Right lung (tissue), 10 donors: ENCODE data around the gene DSCAML1. TPM values are rescaled to one million over a fixed set of nuclear protein-coding genes. Genes with fewer than 3 reads are reported as not detected.

Experiments
- DNase-seq, 2 donors: peaks; one replicate each; pipeline ENCODE4 v3.0.0-alpha.2; 2013
- long read RNA-seq, 8 donors: transcript quantifications; one replicate each; lab custom pipeline, GENCODE V29; 2026
- polyA plus RNA-seq, 5 donors: library from polyadenylated mRNA; unstranded; fragments of 120-200 nt; gene quantifications; one replicate each; pipeline versions ENCODE4 v1.2.1 to v1.2.3, GENCODE V29; 2013; ENCODE audit warnings: inconsistent platforms in 1 of 5, low replicate concordance in 1 of 5; ENCODE audit not compliant: insufficient read length in 5 of 5, insufficient read depth in 1 of 5

DSCAML1 gene
- polyA plus RNA-seq, result 1 to 10 TPM in 4 of 5 donors, under 1 TPM in 1; 0.85 to 2.1 (median 1.1) TPM
- long read RNA-seq, donor 1, result 0 reads
- long read RNA-seq, donor 2, result 0 reads
- long read RNA-seq, donor 3, result 0 reads
- long read RNA-seq, donor 4, result 0 reads
- long read RNA-seq, donor 5, result 0 reads
- long read RNA-seq, donor 6, result 0 reads
- long read RNA-seq, donor 7, result 0 reads
- long read RNA-seq, donor 8, result 0 reads

- DNase-seq, result no peak
Measured at GRCh38 chr11:117796872-117797529, at the start of gene DSCAML1. DSCAML1 (minus strand) TSS chr11:117797216; CDS start chr11:117797079, 137 bp downstream.

- DNase-seq, result peak in 1 of 2 donors; percentile 72
Measured at GRCh38 chr11:117843666-117844484, 46.9 kb upstream of the DSCAML1 start.

DNA sequence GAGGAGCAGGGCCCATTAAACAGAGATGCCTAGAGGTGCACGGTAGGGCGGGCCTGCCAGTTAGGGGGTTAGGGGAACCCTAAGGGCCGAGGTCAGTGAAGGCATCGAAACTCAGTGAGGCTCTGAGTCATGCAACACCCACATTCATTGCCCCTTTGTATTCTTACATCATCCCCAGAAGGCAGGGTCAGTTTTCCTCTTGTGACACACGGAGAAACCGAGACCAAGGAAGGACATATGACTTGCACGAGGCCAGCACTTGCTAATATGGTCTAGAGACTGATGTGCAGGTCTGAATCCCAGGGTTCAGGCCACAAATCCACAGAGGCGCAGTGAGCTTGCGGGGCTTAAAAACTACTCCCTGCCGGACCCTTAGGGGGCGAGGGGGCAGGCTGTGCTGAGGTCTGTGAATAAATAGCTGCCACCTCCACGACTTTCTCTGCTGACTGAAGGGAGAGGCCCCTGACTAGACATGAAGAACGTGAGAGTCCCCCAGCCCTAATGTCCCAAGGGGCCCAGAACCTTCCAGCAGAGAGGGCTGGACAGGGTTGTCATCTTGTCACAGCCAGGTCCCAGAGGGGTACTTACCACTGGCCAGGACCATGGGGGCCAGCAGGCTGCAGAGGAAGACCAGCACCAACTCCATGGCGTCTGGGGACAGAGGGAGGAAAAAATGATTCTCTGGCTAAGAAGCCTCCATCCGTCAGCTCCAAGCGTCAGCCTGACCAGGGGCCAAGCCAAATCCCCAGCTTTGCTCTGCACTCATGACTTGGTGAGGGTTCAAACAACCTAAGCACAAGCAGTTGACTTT is 45.3 kb upstream of the DSCAML1 start:
- no peak for DNase-seq

- no peak for DNase-seq
Measured at GRCh38 chr11:117841551-117842031, 44.6 kb upstream of the DSCAML1 start.

DNA sequence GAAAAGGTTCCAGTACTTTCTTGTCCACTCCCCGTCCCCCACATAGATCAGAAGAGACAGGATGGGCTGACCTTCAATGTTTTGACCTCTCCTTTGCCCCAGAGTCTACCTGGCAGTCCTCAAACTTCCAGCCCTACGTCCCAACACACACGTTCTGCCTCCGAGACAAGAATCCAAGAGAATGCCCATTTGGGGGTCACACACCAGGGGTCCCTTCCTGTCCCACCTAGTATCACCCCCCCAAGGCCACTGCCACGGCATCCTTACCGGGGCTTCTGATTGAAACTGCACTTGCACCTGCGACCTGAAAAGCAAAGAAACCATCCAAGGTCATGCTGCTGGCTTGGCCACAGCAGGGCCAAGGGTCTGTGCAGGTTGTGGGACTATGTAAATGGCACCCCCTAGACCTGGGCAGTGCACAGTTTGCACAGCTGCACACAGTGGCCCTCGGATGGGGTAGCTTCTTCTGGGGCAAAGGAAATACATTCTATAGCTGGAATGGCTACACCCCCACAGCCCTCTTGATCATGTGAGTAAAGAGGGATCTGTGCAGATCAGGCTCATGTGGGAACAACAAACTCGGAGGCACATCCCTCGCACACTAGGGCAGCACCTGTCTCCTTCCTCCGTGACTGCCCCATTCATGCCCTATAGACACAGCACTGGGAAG is 44.0 kb upstream of the DSCAML1 start:
- DNase-seq, result no peak

DNA sequence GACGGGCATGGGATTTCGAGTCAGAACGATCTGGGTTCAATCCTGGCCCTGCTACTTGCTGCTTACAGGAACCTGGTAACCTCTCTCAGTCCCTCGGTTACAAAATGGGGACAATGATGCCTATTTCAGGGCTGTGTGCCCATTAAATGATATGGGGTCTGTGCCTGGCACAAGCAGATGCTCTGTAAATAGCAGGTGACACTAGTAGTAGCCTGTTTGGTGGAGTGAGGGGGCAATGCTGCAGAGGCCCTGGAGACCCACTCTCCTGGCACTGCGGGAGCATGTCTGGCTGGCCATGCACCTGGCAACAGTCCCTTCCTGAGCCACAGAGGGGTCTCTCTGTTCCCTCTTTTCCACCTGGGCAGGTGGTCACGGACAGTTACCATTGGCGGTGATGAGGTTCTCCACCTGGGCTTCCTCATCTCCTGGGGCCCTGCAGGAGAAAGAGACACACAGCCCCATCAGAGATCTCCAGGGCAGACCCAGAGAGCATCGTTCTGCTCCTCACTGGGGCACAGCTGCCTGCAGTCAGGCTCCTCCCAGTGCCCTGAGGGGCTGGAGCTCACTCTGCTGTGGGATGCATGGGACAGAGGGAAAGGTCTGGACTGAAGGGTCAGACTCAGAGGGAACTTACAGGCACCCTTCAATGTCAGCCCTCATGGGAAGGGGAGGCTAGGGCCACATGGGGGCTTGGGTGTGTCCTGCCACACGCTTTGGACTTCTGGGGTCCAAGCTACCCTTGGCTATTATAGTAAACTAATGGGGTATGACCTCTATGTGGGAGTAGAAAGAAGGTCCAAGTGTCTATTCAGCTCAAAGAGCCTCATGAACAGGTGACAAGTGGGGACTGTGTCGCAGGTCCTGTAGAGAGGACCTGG is 43.2 kb upstream of the DSCAML1 start:
- no peak for DNase-seq

DNA sequence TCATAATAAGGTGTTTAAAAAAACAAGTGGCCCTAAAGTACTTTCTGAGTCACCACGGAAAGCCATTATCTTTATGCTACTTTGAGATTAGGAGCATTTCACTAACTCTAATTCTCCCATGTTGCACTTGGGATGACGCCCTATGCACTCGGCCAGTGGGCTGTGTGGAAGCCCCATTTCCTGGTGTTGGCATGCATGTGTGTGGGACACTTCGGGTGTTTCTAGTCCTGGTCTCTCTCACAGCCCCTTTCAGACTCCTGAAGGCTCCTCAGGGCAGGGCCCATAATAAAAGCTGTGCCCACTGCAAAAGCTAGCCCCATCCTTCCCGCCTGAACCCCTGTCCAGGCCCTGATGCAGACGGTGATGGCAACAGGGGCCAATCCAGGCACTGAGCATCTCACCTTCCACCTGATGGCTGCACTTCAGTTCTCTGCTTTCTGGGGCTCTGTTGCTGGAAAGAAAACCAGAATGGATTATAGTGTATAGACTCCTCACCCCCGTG is 42.4 kb upstream of the DSCAML1 start:
- DNase-seq, result no peak

DNA sequence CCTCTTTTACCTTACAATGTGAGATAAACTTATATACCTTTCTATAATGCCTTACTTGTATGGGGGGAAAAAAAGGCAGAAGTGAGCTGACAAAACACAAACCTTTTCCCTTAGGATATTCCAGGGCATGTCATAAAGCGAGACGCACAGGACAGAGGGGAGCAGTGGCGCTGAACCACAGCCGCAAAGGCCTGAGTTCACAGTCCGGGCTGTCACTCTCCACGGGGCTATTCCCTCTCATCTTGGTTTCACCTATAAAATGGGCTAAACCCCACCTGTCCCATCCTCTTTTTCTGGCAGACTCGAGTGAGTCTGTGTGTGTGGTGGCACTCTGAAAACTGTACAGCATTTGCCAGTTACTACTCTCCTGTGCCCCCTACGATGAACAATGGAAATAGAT is 41.9 kb upstream of the DSCAML1 start:
- DNase-seq, result no peak

GRCh38 chr11:117837791-117838190 is 40.8 kb upstream of the DSCAML1 start:
- DNase-seq, result no peak

DNA sequence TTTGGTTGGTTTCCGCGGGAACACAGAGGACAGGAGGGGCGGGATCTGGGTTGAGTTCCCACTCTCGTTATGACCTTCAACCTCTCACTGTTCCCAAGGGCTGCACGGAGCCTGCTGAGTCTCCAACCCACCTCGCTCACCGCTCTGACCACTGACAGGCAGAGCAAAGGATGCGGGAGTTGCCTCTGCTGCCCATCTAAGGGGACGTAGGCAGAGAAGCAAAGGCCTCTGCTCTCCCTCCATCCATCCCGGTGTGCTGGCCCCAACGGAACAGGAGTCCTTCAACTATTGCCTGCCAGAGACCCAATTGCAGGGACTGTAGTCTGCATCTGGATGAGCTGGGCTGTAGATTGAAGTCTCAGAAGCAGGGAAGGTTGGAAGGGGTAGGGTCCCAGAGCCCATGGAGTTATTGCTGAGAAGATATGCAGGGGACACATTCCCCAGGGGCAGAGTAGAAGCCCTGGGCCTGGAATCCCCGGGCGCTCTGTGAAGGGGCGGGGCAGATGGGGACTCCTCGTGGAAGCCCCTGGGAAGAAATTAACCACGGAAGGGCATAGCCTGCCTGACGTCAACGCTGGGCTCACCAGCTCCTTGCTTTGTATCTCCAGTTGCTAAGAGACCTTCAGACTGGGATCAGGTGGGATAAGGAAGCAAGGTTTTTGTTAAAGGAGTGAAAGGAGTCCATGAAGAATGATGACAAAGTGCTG is 40.2 kb upstream of the DSCAML1 start:
- no peak for DNase-seq

GRCh38 chr11:117836077-117836960 is 39.3 kb upstream of the DSCAML1 start:
- DNase-seq, result no peak

DNA sequence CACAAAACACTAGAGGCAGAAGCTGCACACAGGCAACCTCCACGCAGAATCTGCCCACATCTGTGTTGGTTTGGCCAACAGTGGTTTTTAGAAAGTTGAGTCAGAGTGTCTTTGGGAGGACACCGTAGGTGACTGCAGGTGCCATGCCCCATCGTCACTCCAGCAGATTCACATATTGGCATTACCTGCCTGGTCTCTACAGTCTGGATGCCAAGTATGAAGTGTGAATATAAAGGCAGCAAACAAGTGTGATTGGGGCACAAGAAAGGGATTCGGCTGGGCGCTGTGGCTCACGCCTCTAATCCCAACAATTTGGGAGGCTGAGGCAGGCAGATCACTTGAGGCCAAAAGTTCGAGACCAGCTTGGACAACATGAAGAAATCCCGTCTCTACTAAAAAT is 38.6 kb upstream of the DSCAML1 start:
- no peak for DNase-seq

- DNase-seq, result no peak
Measured at GRCh38 chr11:117834838-117835443, 37.9 kb upstream of the DSCAML1 start.

- no peak for DNase-seq
Measured at GRCh38 chr11:117834068-117834810, 37.2 kb upstream of the DSCAML1 start.

DNA sequence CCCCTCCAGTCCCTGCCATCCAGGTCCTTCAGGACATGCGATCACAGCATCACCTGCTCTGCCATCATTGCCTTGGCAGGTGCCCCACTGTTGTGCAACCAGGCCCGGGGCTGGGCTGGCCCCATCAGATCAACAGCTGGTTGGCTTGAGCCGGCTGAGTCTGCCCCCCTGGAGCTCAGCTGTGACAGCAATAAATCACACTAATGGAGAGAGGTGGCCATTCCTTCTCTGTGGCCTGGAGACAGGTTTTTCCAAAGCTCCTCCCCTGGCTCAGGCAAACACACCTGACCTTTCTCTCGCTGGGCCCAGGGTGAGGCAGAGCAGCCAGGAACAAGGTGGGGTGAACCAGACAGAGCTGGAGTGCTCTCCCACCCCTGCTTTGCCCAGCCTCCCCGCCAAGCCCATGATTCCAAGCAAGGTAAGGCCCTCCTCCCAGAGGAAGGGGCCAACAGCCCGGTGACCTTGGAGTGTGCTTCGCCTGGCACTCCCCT is 36.4 kb upstream of the DSCAML1 start:
- no peak for DNase-seq

DNA sequence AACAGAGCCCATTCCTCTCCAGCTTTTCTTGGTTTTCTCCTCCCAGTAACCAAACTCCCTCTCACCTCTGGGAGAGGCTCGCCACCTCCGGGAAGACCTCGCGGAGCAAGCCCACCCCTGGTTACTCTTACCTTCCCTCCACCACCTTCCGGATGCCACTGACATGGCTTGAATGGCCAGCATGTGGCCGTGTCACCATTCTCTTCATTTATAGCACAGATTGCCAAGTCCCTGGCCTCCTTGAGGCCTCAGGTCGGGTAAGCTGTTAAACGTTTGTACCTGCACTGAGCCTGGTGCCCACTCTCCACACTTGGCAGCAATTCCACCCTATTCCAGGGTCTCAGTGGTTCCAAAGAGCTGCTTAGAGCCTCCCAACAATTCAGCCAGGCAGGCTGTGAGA is 35.5 kb upstream of the DSCAML1 start:
- DNase-seq, result no peak
